Stimulated activated CD4-positive, alpha-beta T cell treated with anti-CD3 and anti-CD28 coated beads, Interleukin-1b, Interleukin-23, amount 100 ng/mL, for 24 hours (primary cell): ENCODE results near the gene KCNE5.
"Not testable (repeated sequence)": the region's sequence is repeated elsewhere in the genome, so short reads cannot be mapped to it uniquely, and the experiment has no call there.

Experiments
- DNase-seq, 4 experiments: peaks; one replicate each; pipeline ENCODE4 v3.0.0-alpha.2; 2020; ENCODE audit warnings: low read depth in 4 of 4, low spot score in 1 of 4

Gene KCNE5, protein sequence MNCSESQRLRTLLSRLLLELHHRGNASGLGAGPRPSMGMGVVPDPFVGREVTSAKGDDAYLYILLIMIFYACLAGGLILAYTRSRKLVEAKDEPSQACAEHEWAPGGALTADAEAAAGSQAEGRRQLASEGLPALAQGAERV

GRCh38 chrX:109624641-109625616, at the start of gene KCNE5:
Gene KCNE5, minus strand, starts transcription at chrX:109625172. Its CDS starts 152 bp downstream, at chrX:109625020.
- DNase-seq = no peak

GRCh38 chrX:109672239-109672638, 47.3 kb upstream of the KCNE5 start:
- DNase-seq = no peak

GRCh38 chrX:109671170-109671569, 46.2 kb upstream of the KCNE5 start:
- DNase-seq = not testable (repeated sequence)

DNA sequence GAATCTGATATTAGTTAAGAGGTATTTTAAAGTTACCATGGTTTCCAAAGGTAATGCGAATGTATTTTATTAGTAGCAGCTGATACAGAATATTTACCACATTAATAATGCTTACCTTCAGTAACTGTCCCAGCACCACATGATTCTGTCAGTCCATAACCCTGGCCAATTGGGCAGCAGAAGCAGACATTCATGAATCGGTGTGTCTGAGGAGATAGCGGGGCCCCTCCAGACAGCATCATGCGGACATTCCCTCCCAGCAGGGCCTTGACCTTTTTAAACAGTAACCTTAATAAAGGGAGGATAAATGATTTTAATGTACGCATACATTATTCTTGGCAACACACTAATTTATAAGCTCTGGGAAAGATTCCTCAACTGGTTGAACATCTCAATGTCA, 43.0 kb upstream of the KCNE5 start:
- no peak for DNase-seq

- no peak for DNase-seq
Observed at GRCh38 chrX:109660435-109661143, 35.6 kb upstream of the KCNE5 start.

- no peak for DNase-seq
Observed at GRCh38 chrX:109658391-109658790, 33.4 kb upstream of the KCNE5 start.

DNA sequence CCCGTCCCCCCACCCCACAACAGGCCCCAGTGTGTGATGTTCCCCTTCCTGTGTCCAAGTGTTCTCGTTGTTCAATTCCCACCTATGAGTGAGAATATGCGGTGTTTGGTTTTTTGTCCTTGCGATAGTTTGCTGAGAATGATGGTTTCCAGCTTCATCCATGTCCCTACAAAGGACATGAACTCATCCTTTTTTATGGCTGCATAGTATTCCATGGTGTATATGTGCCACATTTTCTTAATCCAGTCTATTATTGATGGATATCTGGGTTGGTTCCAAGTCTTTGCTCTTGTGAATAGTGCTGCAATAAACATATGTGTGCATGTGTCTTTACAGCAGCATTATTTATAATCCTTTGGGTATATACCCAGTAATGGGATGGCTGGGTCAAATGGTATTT, 32.4 kb upstream of the KCNE5 start:
- DNase-seq = not testable (repeated sequence)

DNA sequence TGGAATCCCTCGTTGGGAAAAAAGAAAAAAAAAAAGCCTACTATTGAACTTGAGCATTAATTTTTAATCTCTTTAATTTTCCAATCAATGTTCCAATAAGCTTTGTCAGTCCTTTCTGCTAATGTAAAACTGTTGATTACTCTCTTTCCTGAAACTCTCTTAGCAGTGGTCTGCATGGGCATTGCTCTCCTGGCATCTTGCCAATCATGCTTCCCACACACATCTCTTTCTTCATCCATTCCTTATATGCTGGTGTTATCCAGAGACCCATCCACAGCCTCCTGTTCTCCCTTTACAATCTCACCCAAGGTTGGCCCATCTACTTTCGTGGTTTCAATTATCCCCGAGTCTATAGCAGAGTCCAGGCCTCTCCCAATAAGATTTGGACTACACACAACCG, 31.8 kb upstream of the KCNE5 start:
- DNase-seq = no peak

GRCh38 chrX:109655502-109656201, 30.7 kb upstream of the KCNE5 start:
- DNase-seq = no peak

DNA sequence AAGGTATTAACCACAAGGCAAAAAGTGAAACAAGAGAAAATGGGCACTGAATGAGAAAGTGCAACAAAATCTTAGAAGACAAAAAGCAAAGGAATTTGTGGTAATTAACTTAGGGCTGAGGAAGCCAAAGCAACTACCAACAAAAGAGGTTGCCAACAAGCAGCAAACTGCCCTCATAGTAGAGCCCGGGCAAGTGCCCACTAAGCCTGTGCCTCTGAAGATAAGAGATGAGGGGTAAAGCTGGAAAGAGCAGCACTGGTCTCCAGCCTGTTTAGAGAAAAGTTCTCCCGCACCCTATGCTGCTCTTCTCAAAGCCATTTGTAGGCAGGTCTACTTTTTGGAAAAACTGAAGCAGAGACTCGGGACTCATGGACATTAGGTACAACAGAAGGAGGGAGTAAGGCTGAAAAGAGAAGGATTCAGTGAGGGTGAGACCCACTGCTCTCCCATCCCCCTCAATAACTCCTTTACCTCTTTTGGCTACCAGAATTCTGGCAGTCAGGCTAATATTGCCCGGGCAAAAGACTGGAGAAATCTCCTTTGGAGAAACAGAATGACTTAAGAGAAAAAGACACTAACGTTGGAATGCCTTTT, 29.6 kb upstream of the KCNE5 start:
- DNase-seq = no peak

- DNase-seq = not testable (repeated sequence)
Observed at GRCh38 chrX:109644671-109645070, 19.7 kb upstream of the KCNE5 start.

DNA sequence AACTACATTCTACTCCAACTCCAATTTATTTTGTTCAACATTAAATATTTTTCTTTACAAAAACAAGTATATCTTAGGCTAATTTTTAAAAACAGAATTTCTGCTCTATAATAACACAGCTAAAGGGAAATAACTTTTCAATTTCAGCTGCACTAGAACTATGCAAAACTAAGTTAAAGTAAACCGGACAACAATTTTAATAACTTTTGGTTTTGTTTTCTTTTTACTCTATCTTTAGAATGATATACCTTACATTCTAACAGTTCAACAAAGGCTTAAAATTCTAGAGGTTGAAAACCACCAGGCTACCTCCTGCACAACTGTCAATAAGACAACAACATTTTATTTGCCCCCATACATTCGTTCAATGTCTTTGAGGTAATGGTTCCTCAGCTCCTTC, 18.7 kb upstream of the KCNE5 start:
- DNase-seq = no peak

DNA sequence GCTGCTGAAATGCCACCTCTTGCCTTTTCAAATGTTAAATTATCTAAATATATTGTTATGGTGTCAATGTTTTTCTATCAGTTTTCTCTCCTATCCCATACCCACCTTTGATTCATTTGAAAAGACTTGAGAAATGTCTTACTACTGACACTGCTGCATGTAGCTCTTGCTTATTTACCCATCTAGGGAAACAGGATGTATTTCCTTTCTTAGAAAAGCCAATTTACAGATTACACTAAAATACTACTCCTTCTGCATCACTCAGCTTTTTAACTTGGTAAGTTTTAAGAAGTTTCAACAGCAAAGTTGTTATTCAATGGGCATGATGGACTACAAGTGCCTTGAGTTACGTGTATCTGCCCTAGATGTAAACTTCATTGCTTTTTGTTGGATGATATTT, 13.2 kb upstream of the KCNE5 start:
- DNase-seq = no peak

- DNase-seq = not testable (repeated sequence)
Observed at GRCh38 chrX:109637477-109637876, 12.5 kb upstream of the KCNE5 start.

DNA sequence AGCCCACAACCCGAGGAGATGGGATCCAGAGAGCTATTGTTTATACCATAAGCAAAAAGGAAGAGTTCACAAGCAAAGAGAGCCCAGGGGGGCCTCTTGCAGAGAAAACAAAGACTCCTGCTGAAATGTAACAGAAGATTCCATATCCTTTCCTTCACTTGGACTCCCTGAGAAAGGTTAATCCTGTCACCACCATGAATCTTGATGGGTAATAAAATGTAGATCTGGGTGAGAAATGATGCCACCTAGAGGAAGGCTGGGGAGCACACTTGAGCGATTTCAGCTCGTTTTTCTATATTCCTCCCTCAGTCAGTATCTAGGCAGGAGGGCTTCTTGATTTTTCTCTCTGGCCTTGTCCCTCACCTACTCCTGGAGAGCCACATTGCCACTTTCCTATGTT, 10.2 kb upstream of the KCNE5 start:
- no peak for DNase-seq

GRCh38 chrX:109632906-109633504, 8.0 kb upstream of the KCNE5 start:
- DNase-seq = no peak

DNA sequence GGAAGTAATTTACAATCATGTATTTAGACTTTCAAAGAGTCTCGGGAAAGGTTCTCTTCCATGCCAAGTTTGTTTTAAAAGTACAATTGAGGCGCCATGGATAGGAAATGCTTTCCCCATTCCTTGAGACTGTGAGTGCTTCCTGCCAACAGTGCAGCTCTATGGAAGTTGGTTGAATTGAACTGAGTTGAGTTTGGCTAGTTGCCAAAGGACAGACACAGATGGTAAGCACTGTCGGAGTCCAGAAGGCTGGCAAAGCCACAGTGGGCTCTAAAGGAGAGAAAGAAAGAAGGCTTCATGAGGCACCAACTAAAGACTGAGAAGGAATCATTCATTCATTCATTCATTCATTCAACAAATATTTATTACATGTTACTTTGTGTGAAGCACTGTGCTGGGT, 4.3 kb upstream of the KCNE5 start:
- DNase-seq = no peak

DNA sequence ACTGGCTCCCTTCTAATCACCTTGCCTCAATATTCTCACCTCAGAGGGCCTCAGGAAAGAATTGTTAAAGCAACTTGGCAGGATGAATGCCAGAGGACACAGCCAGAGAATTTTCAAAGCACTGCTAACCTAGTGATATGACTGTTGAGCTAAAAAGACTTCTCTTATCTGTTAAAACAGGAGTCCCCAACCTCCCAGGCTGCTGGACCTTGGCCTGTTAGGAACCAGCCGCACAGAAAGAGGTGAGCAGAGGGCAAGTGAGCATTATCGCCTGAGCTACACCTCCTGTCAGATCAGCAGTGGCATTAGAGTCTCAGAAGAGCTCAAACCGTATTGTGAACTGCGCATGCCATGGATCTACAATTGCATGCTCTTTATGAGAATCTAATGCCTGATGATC, 1.7 kb upstream of the KCNE5 start:
- no peak for DNase-seq

- DNase-seq = no peak
Observed at GRCh38 chrX:109623997-109624396, 975 bp downstream of the KCNE5 start.

DNA sequence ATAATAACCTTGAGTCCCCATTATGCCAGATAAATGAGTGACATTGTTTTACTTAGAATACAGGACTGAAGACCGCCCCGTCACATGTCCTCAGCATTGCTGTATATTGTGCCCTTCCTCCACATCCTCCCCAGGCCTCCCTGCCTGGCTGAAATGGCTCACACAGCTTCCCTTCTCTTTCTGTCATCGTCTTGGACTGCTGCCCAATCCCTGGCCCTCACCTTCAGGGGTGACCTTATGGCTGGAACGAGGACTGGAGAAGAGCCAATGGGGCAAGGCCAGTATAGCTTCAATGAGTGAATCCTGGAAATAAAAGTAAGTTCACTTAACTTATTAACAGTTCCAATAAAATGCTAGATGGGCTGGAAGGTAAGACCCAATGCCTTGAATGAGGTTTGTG, 2.7 kb downstream of the KCNE5 start:
- no peak for DNase-seq

DNA sequence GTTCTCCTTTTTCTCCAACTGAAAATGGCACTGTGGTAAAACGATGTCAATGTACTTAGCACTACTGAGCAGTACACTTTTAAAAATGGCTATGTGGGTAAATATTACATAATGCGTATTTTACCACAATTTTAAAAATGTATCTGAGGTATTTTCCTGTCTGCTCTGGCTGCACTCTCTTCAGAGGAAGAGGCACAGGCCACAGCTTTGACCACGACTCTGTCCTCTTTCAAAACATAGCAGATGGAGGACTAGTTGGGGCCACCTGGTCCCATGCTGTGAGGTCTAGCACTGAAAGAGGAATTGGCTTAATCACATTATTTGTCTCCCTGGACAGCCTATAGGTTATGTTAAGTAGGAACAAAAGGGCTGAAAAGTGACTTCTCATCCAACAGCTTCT, 5.2 kb downstream of the KCNE5 start:
- DNase-seq = no peak
